Measurements from ENCODE around the gene SFXN2. TPM values are rescaled to one million over a fixed set of nuclear protein-coding genes. Genes with fewer than 3 reads are reported as not detected.

Gene SFXN2
- total RNA-seq, 1 experiment from 2014 or later: 21.2 TPM

DNA sequence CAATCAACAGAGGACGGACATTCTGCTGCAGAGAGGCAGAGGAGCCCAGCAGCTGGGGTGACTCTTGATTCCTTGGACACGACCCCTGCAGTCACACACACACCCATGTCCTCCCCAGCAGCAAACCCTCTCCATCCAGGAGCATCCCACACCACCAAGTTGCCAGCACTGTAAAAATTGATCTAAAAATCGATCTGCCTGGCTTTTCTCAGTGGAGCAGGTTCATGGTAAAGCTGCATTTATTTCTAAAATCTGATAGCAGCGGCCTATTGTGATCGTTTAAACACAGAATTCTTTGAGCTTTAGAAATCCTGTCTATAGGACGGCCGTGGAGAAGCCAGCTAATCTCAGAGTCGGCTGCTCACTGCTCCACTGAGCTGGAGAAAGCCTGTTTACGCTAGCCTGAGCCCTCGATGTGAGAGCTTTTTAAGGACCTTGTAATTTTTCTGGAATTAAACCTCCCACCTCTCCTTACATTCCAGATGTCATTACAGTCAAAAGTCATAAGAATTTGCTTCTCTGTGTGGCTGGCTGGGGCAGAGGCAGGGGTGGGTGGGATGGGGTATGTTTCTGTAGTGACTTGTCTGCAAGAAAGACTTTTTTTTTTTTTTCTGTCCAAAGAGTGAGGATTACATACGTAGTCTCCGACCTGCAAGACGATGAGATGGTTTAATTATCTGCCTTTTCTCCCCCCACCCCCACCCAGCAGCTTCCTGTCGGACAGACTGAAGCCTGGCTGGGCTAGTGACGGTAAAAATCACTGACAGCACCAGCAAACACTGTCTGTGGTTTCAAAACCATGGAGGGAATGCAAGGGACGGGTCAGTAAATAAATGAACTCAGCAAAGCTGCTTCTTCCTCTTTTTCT lies 38.5 kb upstream of the SFXN2 start:
- H3K36me3 Mint-ChIP-seq: peaks cover 3% of the 10 kb centered on the region; the same call in 1 of the 2 replicates
- peaks cover 80% of the 10 kb centered on the region for H3K4me1 Mint-ChIP-seq
- no peak for TF ChIP-seq TP53 (CRISPR knock-in tag; IDR thresholded peaks at IDR 0.05)
- TF ChIP-seq ZNF232 (CRISPR knock-in tag; IDR thresholded peaks at IDR 0.05): no peak
- no peak for TF ChIP-seq ZNF219 (CRISPR knock-in tag; IDR thresholded peaks at IDR 0.05; ENCODE audit: borderline replicate concordance)
- no peak for TF ChIP-seq FOXK1 (CRISPR knock-in tag; IDR thresholded peaks at IDR 0.05)
- no peak for TF ChIP-seq NFYB (CRISPR knock-in tag; conservative IDR thresholded peaks at IDR 0.05; ENCODE audit: low read depth)
- TF ChIP-seq, protein P1, sequence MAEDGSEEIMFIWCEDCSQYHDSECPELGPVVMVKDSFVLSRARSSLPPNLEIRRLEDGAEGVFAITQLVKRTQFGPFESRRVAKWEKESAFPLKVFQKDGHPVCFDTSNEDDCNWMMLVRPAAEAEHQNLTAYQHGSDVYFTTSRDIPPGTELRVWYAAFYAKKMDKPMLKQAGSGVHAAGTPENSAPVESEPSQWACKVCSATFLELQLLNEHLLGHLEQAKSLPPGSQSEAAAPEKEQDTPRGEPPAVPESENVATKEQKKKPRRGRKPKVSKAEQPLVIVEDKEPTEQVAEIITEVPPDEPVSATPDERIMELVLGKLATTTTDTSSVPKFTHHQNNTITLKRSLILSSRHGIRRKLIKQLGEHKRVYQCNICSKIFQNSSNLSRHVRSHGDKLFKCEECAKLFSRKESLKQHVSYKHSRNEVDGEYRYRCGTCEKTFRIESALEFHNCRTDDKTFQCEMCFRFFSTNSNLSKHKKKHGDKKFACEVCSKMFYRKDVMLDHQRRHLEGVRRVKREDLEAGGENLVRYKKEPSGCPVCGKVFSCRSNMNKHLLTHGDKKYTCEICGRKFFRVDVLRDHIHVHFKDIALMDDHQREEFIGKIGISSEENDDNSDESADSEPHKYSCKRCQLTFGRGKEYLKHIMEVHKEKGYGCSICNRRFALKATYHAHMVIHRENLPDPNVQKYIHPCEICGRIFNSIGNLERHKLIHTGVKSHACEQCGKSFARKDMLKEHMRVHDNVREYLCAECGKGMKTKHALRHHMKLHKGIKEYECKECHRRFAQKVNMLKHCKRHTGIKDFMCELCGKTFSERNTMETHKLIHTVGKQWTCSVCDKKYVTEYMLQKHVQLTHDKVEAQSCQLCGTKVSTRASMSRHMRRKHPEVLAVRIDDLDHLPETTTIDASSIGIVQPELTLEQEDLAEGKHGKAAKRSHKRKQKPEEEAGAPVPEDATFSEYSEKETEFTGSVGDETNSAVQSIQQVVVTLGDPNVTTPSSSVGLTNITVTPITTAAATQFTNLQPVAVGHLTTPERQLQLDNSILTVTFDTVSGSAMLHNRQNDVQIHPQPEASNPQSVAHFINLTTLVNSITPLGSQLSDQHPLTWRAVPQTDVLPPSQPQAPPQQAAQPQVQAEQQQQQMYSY (CRISPR knock-in tag; IDR thresholded peaks at IDR 0.05): no peak
- TF ChIP-seq, protein P2, sequence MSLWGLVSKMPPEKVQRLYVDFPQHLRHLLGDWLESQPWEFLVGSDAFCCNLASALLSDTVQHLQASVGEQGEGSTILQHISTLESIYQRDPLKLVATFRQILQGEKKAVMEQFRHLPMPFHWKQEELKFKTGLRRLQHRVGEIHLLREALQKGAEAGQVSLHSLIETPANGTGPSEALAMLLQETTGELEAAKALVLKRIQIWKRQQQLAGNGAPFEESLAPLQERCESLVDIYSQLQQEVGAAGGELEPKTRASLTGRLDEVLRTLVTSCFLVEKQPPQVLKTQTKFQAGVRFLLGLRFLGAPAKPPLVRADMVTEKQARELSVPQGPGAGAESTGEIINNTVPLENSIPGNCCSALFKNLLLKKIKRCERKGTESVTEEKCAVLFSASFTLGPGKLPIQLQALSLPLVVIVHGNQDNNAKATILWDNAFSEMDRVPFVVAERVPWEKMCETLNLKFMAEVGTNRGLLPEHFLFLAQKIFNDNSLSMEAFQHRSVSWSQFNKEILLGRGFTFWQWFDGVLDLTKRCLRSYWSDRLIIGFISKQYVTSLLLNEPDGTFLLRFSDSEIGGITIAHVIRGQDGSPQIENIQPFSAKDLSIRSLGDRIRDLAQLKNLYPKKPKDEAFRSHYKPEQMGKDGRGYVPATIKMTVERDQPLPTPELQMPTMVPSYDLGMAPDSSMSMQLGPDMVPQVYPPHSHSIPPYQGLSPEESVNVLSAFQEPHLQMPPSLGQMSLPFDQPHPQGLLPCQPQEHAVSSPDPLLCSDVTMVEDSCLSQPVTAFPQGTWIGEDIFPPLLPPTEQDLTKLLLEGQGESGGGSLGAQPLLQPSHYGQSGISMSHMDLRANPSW (CRISPR knock-in tag; conservative IDR thresholded peaks at IDR 0.05; ENCODE audit: low read depth): no peak
- TF ChIP-seq TCF7 (CRISPR knock-in tag; IDR thresholded peaks at IDR 0.05; ENCODE audit: low read depth): no peak
- TF ChIP-seq, protein P3, sequence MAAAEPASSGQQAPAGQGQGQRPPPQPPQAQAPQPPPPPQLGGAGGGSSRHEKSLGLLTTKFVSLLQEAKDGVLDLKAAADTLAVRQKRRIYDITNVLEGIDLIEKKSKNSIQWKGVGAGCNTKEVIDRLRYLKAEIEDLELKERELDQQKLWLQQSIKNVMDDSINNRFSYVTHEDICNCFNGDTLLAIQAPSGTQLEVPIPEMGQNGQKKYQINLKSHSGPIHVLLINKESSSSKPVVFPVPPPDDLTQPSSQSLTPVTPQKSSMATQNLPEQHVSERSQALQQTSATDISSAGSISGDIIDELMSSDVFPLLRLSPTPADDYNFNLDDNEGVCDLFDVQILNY (CRISPR knock-in tag; IDR thresholded peaks at IDR 0.05): no peak
- TF ChIP-seq, protein P4, sequence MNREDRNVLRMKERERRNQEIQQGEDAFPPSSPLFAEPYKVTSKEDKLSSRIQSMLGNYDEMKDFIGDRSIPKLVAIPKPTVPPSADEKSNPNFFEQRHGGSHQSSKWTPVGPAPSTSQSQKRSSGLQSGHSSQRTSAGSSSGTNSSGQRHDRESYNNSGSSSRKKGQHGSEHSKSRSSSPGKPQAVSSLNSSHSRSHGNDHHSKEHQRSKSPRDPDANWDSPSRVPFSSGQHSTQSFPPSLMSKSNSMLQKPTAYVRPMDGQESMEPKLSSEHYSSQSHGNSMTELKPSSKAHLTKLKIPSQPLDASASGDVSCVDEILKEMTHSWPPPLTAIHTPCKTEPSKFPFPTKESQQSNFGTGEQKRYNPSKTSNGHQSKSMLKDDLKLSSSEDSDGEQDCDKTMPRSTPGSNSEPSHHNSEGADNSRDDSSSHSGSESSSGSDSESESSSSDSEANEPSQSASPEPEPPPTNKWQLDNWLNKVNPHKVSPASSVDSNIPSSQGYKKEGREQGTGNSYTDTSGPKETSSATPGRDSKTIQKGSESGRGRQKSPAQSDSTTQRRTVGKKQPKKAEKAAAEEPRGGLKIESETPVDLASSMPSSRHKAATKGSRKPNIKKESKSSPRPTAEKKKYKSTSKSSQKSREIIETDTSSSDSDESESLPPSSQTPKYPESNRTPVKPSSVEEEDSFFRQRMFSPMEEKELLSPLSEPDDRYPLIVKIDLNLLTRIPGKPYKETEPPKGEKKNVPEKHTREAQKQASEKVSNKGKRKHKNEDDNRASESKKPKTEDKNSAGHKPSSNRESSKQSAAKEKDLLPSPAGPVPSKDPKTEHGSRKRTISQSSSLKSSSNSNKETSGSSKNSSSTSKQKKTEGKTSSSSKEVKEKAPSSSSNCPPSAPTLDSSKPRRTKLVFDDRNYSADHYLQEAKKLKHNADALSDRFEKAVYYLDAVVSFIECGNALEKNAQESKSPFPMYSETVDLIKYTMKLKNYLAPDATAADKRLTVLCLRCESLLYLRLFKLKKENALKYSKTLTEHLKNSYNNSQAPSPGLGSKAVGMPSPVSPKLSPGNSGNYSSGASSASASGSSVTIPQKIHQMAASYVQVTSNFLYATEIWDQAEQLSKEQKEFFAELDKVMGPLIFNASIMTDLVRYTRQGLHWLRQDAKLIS (CRISPR knock-in tag; IDR thresholded peaks at IDR 0.05; ENCODE audit: borderline replicate concordance): no peak
- TF ChIP-seq NR2C2 (CRISPR knock-in tag; IDR thresholded peaks at IDR 0.05): no peak
- TF ChIP-seq, protein P5, sequence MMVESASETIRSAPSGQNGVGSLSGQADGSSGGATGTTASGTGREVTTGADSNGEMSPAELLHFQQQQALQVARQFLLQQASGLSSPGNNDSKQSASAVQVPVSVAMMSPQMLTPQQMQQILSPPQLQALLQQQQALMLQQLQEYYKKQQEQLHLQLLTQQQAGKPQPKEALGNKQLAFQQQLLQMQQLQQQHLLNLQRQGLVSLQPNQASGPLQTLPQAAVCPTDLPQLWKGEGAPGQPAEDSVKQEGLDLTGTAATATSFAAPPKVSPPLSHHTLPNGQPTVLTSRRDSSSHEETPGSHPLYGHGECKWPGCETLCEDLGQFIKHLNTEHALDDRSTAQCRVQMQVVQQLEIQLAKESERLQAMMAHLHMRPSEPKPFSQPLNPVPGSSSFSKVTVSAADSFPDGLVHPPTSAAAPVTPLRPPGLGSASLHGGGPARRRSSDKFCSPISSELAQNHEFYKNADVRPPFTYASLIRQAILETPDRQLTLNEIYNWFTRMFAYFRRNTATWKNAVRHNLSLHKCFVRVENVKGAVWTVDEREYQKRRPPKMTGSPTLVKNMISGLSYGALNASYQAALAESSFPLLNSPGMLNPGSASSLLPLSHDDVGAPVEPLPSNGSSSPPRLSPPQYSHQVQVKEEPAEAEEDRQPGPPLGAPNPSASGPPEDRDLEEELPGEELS (CRISPR knock-in tag; IDR thresholded peaks at IDR 0.05): no peak
- TF ChIP-seq, protein P6, sequence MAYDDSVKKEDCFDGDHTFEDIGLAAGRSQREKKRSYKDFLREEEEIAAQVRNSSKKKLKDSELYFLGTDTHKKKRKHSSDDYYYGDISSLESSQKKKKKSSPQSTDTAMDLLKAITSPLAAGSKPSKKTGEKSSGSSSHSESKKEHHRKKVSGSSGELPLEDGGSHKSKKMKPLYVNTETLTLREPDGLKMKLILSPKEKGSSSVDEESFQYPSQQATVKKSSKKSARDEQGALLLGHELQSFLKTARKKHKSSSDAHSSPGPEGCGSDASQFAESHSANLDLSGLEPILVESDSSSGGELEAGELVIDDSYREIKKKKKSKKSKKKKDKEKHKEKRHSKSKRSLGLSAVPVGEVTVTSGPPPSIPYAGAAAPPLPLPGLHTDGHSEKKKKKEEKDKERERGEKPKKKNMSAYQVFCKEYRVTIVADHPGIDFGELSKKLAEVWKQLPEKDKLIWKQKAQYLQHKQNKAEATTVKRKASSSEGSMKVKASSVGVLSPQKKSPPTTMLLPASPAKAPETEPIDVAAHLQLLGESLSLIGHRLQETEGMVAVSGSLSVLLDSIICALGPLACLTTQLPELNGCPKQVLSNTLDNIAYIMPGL (CRISPR knock-in tag; IDR thresholded peaks at IDR 0.05): no peak
- TF ChIP-seq, protein P7, sequence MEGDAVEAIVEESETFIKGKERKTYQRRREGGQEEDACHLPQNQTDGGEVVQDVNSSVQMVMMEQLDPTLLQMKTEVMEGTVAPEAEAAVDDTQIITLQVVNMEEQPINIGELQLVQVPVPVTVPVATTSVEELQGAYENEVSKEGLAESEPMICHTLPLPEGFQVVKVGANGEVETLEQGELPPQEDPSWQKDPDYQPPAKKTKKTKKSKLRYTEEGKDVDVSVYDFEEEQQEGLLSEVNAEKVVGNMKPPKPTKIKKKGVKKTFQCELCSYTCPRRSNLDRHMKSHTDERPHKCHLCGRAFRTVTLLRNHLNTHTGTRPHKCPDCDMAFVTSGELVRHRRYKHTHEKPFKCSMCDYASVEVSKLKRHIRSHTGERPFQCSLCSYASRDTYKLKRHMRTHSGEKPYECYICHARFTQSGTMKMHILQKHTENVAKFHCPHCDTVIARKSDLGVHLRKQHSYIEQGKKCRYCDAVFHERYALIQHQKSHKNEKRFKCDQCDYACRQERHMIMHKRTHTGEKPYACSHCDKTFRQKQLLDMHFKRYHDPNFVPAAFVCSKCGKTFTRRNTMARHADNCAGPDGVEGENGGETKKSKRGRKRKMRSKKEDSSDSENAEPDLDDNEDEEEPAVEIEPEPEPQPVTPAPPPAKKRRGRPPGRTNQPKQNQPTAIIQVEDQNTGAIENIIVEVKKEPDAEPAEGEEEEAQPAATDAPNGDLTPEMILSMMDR (IDR thresholded peaks at IDR 0.05): no peak
- no peak for TF ChIP-seq ZNF263 (CRISPR knock-in tag; IDR thresholded peaks at IDR 0.05; ENCODE audit: low read depth)
- TF ChIP-seq ZNF416 (CRISPR knock-in tag; IDR thresholded peaks at IDR 0.05): no peak
- TF ChIP-seq SP1 (CRISPR knock-in tag; conservative IDR thresholded peaks at IDR 0.05): no peak
- ChIA-PET POLR2A (interaction anchor here (0.6 to 1.1 kb wide), 2 partner anchors 18 to 99 kb away, joined by 3 to 4 read pairs; no protein-coding TSS in a partner anchor), CTCF (interaction anchor here (0.5 to 7.2 kb wide), 26 partner anchors 9 to 810 kb away, joined by 3 to 101 read pairs (median 4); partner anchors contain the start of genes ACTR1A, ARL3, SFXN2 and SUFU)
- H3K9me3 Mint-ChIP-seq: no peaks in the 10 kb centered on the region
- no peak overlapping the region for H3K4me3 Mint-ChIP-seq
- H3K27ac Mint-ChIP-seq: peak overlapping the region; percentile 73
- no peak for DNase-seq (ENCODE audit: low spot score)
- no peak for ATAC-seq
- H3K27me3 Mint-ChIP-seq (ENCODE audit: low read depth): no peaks in the 10 kb centered on the region
